ENCODE measurements around the gene THADA.
A peak's percentile ranks its signal among the peaks of the same experiment; 100 is the strongest.
"Not testable (repeated sequence)": the region's sequence is repeated elsewhere in the genome, so short reads cannot be mapped to it uniquely, and the experiment has no call there.

The THADA gene

DNA sequence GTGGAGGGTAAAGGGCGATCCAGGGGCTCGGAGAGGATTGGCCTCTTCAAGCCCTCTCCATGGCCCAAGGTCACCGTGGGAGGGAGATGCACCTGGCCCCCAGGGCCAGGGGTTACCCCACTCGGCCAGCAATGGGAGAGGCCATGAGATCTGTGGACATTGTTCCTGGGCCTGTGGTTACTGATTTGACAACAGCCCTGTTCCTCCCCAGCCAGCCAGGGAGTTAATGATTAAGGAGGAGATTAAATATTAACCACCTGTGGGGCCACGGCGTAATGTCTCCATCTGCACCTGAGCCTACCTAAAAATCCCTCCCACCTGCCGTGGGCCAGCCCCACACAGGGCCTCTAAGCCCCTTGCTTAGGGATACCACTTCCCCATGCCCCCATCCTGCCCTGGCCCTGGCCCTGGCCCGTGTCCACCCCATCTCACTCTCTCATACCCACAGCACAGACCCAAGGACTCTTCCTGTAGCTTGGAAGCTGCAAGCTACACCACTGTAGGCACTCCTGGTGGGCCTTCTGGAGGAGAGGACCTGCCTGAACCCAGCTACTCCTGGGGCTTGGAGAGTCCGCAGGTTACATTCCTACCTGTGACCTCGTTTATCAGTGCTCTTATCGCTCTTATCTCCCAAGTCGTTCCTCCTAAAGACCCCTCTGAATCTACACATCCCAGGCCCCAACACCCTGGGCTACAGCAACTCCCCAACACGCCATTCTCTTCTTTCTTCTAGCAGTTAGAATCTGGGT is 401.5 kb downstream of the THADA start:
- DNase-seq, result no peak

DNA sequence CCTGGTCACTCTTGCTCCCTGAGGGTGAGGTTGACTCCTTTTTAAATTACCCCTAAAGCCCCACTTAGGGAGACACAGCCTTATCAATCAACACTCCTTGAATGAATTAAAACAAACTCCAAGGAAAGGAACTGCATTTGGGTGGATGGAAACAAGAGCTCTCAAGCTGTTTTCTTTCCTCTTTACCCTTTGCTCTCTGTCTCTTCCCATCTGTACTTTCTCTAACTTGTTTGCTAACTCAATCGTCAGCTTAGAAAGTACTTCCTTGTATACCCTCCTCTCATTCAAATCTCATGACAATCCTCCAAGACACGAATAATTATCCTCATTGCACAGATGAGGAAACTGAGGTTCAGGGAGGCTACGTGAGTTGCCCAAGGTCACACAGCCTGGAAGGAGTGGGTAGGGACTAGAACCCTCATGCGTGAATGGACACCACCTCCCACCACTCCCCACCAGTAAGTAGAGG is 402.2 kb downstream of the THADA start:
- no peak for DNase-seq

DNA sequence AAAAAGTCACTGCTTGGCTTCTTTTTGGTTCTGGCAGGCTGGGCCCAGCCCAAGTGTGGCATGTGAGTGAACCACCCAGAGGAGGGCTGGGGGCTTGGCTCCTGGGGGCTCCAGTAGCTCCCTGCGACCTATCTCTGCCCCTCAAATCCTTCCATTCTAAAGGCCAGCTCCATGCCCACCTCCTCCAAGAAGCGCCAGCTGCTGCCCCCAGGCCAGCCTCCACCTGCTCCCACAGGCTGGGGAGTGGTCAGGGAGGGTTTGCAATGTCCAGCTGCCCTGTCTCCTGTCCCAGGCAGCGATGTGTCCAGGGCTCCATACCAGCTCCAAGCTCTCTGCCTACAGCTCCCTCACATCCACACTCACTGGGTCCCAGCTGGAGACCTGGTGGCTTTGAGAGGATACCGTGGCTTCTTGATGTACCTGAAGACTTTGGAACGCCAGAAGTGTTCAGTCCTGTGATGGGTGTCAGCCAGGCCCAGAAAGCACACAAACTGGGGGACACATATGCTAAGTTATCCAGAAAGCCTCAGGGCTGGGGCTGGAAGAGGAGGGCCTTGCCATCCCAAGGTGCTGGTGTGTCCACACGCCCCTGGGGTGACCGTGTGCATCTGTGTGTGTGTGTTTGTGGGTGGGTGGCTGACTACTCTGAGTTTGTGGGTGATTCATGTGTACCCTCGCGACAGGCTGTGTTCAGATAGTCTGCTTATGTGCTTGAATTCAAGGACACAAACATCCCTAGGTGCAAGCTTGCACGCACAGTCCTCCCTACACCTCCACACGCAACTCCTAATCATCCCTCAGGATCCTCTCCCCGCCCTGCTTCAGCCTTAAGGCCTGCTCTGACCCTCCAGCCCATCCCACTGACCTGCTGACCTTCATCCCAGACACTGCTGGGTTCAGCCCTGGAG is 402.8 kb downstream of the THADA start:
- DNase-seq, result no peak

DNA sequence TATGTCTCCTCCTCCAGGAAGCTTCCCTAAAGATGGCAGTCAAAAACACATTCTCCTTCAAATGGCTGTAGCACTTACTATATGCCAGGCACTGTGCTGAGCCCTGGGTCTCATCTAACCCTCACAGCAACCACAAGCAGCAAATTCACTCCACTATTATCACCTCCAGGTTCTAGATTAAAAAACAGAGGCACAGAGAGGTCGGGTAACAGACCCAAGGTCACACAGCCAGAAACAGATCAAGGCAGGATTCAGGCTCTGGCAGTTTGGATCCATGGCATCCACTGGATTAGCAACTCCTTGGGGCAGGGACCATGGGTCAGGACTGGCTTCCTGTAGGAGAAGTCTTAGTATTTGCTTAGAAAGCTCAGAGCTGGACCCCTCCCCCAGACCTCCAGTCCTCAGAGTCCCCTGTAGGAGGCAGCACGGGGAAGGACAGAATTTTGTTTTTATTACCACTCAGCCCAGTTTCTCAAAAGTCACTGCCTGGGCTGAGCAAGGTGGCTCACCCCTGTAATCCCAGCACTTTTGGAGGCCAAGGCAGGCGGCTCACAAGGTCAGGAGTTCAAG is 403.8 kb downstream of the THADA start:
- no peak for DNase-seq

DNA sequence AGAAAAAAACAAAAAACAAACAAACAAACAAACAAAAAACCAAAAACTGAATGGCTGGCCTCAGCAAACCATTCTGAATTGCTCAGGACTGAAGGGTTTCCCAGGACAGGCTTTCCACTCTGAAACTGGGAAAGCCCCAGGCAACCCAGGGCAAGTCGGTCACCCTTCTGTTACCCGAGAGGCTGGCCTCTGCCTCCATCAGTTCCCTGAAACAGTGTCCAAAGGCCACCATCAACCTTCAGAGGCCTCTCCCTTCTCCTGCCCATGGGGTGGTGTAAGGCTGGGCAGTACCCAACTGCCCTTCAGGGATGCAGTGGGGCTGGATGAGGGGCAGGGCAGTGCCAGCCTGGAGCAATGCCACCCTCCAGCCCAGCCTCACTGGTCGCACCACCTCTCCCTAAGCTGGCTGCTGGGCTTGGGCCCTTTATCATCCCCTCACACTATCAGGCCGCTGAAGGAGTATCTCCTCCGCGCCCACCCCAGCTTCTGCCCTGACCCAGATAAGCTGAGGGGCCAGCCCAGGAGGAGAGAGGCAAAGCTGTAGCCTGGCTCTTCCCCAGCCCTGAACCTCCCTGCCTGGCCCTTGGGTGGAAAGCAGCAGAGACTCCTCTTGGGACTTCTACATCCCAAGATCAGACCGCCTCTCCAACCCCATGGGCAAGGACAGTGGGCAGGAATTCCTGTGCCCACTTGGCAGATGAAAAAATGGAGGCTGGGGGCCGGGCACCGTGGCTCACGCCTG is 405.4 kb downstream of the THADA start:
- no peak for DNase-seq

DNA sequence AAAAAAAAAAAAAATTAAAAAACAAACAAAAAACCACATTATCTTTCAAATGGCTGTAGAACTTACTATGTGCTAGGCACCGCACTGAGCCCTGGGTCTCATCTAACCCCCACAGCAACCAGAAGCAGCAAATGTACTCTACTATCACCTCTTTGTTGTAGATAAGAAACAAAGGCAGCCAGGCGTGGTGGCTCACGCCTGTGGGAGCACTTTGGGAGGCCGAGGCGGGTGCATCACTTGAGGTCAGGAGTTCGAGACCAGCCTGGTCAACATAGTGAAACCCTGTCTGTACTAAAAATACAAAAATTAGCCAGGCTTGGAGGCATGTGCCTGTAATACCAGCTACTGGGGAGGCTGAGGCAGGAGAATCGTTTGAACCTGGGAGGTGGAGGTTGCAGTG is 406.0 kb downstream of the THADA start:
- DNase-seq, result not testable (repeated sequence)

DNA sequence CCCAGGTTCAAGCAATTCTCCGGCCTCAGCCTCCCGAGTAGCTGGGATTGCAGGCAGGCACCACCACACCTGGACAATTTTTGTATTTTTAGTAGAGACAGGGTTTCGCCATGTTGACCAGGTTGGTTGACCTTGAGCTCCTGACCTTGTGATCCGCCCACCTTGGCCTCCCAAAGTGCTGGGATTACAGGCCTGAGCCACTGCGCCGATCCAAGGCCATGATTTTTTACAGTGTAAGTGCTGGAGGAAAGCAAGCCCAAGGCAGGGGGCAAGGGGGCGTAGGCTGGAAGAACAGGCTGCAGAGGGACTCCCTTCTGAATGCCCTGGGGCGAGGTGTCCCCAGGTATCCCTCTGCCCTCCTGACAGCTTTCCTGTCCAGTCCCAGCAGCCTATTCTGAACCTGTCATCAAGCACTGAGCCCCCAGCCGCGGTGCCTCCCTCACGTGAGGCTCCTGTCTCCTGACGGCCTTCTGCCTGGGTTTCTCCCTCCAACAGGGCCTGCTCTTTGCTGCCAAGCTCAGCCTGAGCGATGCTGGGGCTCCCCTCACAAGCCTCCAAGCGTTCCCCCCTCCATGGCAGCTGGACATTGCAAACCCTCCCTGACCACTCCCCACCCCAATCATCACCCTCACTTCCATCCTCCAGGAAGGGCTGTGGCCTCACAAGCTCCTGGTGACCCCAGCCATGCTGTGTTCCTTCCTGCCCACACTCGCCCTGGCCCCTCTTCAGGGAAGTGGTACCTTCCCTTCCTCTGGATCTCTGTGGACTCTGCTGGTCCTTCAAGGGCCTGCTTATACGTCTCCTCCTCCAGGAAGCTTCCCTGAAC is 407.1 kb downstream of the THADA start:
- DNase-seq, result no peak

DNA sequence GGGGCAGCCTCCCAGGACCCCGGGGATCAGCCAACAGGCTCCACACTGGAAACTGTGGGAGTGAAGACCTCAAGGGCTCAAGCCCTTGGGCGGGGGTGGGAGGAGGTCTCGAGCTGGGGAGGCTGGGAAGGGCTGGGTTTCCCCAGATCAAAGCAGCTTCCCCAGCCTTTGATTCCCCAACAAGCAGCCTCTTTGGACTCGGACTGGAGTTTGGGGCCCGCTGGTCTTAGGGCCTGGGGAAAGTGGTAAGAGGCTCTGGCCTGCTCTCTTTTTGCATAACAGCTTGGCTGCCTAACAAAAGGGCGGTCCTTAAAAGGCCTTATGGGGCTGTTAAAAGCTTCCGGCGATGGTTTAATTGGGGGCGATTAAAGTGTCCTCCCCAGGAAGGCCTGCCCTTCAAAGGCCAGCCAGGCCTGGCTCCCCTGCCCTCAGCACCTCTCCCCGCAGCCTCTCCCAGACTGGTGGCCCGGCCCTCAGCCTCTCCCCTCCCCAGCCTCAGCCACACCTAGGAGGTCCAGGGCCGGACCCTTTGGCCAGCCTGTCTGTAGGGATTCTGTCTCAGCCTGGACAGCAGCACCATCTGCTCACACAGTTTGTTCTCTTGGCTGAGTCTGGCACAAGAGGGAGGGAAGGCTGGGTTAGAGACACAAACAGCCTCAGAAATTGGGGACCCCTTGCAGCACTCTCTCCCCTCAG is 409.0 kb downstream of the THADA start:
- DNase-seq, result no peak

DNA sequence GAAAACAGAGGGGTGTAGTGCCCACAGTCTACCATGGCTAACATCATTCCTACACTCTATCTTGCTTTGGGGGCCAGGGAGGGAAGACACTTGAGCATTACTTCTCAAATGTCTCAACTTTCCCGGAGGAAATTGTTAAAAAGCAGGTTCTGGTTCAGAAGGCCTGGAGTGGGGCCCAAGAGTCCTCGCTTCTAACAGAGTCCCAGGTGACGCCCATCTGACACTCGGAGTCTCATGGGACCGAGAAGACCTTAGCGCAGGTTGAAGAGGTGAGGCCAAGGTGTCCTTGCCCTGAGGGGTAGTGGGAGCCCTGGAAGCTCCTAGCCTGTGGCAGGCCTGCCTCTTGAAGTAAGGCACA is 409.5 kb downstream of the THADA start:
- DNase-seq, result no peak

DNA sequence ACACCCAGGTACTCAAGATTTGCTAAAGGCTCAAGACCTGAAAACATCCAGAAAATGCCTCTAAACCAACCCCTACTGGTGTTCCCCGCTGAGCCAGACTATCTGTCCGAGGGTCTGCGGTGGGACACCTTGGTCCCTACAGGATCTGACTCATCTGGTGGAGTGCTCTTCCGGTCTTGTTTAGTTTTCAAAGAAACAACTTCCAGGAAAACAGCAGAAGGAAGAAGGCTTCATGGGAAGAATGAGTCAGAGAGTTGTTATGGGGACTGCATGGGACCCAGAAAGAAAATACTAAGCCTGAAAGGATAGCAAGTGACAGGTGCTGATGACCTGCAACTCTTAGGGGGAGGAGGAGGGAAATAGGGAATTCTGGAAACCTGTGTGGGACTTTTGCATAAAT is 410.7 kb downstream of the THADA start:
- DNase-seq, result no peak

DNA sequence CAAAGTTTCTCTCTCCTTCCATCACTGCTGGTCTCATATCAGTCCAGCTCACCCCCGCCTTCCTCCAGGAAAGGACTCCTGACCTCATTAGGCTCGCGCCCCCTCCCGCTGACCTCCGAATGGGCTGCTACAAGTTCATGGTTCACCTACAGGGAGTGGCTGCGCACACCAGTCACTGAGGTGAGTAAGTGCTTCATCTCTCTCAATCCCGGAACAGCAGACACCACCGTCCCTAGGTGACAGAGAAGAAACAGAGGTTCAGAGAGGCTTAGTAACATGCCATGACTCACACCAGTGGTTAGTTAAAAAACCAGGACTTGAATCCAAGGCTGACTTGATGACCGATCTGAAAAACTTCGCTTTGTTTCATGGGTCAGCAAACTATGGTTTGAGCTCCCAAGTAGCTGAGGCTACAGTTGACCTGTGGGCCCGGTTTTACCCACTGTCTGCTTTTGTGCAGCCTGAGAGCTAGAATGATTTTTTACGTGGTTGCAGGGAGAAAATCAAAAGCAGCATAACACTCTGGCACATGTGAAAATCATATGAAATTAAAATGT is 411.4 kb downstream of the THADA start:
- peak; percentile 29 for DNase-seq

DNA sequence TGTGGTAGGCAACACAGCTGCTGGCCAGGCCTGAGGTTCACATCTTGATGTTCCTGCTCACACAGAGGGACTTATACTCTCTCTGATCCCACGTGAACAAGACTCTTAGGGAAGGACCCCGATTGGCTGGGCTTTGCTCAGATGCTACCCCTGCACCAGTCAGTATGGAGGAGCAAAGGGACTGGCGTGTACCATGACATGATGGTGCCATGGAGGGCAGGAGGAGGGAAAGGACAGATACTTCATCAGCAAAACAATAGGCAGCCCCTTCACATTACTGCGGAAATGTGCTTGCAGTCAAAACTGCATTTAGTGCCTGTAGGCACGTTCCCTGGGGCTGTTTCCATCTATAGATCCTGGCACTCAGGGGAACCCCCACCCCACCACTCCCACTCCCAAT is 412.1 kb downstream of the THADA start:
- no peak for DNase-seq

DNA sequence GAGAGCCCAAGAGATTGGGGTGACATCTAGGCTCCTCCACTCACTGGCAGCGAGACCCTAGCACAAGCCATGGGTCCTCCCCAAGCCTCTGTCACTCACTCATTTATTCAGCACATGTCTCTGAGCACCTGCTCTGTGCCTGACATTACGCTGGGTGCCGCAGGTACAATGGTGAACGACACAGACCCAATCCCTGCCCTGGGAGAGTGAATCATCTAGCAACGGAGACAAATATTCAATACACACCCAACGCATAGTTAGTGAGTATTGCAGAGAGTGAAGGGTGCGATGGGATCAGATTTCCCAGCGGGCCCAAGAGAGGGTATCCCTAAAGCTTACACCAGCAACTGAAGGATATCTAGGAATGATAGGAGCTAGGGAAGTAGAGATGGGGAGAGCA is 414.9 kb downstream of the THADA start:
- DNase-seq, result no peak

Data from T-helper 9 cell (primary cell).